Epithelial cell of prostate (primary cell): ENCODE results near the gene OTOL1.

Experiments
- DNase-seq: peaks from one replicate; pipeline ENCODE4 v3.0.0-alpha.2; 2011; ENCODE audit warnings: low read depth, low spot score
- H3K27ac ChIP-seq: fragments of 450-650 bp; 2 replicates; pipeline ENCODE4 v1.5.1; 2017; ENCODE audit warnings: mild to moderate bottlenecking

The OTOL1 gene

DNA sequence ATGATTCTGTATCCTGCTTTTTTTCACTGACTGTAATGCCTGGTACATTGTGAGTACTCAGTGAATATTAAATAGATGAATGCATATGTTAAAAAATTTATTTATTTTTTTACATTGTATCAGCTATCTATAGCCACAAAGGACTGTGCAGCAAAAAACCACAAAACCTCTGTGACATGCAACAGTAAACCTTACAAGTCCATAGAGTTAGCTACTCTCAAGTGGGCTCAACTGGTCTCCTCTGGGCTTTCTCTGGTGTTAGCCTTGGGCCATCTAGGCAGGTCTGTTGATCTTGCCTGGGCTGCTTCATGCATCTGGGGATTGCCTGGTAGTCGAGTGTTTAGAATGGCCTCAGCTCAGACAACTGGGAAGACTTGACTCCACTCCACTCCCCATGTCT is 35.3 kb downstream of the OTOL1 start:
- DNase-seq, result no peak
- H3K27ac ChIP-seq, result no peak overlapping the region

DNA sequence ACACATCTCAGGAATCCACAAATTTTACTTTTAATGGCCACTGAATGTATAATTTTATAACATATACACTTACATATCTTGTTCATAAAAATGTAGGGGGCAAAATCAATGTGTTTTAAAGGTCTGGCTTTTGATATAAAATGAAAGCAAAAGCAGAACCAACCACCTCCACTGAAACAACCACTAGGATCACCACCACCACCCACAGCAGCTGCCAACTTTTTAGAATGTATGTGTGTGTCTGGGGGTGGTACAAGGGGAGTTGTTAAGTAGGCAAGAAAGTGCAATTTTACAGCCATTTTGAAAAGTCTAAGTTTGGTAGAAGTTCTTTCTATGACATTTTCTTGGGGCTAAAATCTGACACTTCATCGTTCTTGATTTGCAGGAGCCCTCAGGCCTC is 44.0 kb downstream of the OTOL1 start:
- no peak overlapping the region for H3K27ac ChIP-seq
- DNase-seq, result no peak

DNA sequence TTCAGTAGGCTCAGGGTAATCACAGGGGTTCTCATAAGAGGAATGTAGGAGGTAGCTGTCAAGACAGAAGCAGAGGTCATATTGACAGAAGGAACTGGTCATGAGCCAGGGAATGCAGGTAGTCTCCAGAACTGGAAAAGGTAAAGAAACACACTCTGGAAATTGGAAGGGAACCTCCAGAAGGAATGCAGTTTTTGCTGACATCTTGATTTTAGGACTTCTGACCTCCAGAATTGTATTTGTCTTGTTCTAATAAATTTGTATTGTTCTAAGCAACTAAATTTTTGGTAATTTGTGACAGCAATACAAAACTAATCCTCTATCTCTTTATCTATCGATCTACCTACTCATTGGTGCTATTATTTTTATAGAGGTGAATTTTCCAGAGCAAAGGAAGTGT is 49.2 kb downstream of the OTOL1 start:
- H3K27ac ChIP-seq, result no peak overlapping the region
- DNase-seq, result no peak

- H3K27ac ChIP-seq, result no peak overlapping the region
- no peak for DNase-seq
Measured at GRCh38 chr3:161548301-161548700, 51.7 kb downstream of the OTOL1 start.

GRCh38 chr3:161549261-161549660 is 52.7 kb downstream of the OTOL1 start:
- DNase-seq, result no peak
- no peak overlapping the region for H3K27ac ChIP-seq

DNA sequence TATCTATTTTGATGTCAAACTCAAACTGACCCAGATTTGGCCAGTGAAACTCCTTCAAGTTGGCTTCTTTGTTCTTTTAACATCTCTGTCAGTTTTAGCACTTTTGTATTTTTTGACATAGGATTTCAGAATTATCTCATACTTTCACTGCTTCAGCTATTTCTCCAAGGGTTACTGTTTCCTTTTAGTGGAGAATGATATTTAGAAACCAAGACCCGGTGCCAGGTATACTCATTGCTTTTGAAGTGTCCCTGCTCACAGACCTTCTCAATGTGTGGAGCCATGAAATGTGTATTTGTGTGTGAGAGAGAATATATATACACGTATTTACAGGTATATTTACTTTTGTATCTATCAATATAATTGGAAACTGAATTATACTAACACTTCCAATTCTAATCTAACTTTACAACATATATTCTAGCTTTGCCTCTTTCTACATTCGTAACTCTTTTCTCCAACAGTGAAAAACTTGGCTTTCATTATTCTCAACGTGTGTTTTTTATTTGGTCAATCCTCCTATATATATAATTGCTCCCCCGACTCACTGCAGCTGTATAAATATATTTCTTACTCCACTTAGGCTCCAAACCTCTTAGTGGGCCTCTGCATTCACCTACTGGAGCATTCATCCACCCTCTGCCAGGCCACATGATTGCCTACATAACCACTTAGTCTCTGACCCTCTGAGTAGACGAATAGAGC is 54.0 kb downstream of the OTOL1 start:
- DNase-seq, result no peak
- H3K27ac ChIP-seq, result no peak overlapping the region

GRCh38 chr3:161551697-161552096 is 55.1 kb downstream of the OTOL1 start:
- no peak for DNase-seq
- no peak overlapping the region for H3K27ac ChIP-seq

DNA sequence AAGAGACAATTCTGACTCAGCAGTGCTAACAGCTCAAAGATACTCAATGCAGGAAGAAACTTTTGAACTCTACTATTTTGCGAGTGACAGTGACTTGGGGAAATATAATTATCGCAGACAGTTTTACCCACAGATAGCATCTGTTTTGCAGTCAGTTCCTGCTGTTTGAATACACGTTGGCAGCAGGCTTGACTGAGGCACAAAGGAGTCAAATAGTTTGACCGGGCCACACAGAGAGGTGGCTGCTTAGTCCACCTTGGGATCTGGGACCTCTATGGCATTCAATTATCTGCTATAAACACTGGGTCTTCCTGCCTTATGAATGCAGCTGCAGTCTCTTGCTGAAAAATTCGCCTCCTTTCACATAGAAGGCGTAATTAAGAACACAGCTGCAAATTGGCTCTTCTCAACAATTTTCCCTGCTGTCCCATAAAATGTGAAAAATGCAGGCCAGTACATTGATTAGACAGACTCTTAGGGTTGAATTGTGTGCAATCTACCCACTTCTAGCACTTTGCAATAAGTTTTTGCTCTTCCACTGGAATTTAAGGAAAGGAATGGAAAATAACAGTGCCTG is 56.5 kb downstream of the OTOL1 start:
- no peak overlapping the region for H3K27ac ChIP-seq
- DNase-seq, result no peak
